Endodermal cell (in vitro differentiated cells): ENCODE results near the gene VGLL2. TPM values are rescaled to one million over a fixed set of nuclear protein-coding genes. Genes with fewer than 3 reads are reported as not detected.

Experiments used
- DNase-seq: peaks from one replicate; pipeline ENCODE4 v3.0.0-alpha.2; 2017
- H3K27ac ChIP-seq: 2 replicates; pipeline ENCODE4 v1.5.1; 2013; ENCODE audit warnings: mild to moderate bottlenecking, low read depth, low read length, moderate library complexity
- H3K27me3 ChIP-seq: 2 replicates; pipeline ENCODE4 v1.6.1; 2013; ENCODE audit warnings: mild to moderate bottlenecking, low read length, moderate library complexity; ENCODE audit not compliant: insufficient read depth, control insufficient read depth, poor library complexity, severe bottlenecking
- H3K36me3 ChIP-seq: 2 replicates; pipeline ENCODE4 v1.7.0; 2013; ENCODE audit warnings: mild to moderate bottlenecking, low read length, moderate library complexity; ENCODE audit not compliant: control insufficient read depth, insufficient read depth
- H3K4me1 ChIP-seq: one replicate; pipeline ENCODE4 v1.7.0; 2013; ENCODE audit warnings: low read length; ENCODE audit not compliant: control insufficient read depth, insufficient read depth
- H3K4me3 ChIP-seq: 2 replicates; pipeline ENCODE4 v1.5.1; 2013; ENCODE audit warnings: mild to moderate bottlenecking, low read length, moderate library complexity
- H3K9ac ChIP-seq: 2 replicates; pipeline ENCODE4 v1.6.1; 2013; ENCODE audit warnings: mild to moderate bottlenecking, low read length, moderate library complexity; ENCODE audit not compliant: poor library complexity, severe bottlenecking; ENCODE audit errors: extremely low read depth
- H3K9me3 ChIP-seq: 2 replicates; pipeline ENCODE4 v1.6.1; 2013; ENCODE audit warnings: mild to moderate bottlenecking, low read length, moderate library complexity; ENCODE audit not compliant: control insufficient read depth
- H3K27ac Mint-ChIP-seq: 2 replicates; pipeline ENCODE4 v1.8.0; 2020; ENCODE audit warnings: mixed read lengths
- H3K27me3 Mint-ChIP-seq: 2 replicates; pipeline ENCODE4 v1.8.0; 2021; ENCODE audit warnings: mild to moderate bottlenecking, mixed read lengths; ENCODE audit not compliant: insufficient read depth
- H3K36me3 Mint-ChIP-seq: 2 replicates; pipeline ENCODE4 v1.8.0; 2020; ENCODE audit warnings: low read depth, mixed read lengths
- H3K4me1 Mint-ChIP-seq: 2 replicates; pipeline ENCODE4 v1.8.0; 2020; ENCODE audit warnings: mixed read lengths
- H3K4me3 Mint-ChIP-seq: 2 replicates; pipeline ENCODE4 v1.8.0; 2020; ENCODE audit warnings: mild to moderate bottlenecking, moderate library complexity, mixed read lengths
- H3K9me3 Mint-ChIP-seq: 2 replicates; pipeline ENCODE4 v1.8.0; 2020; ENCODE audit warnings: mild to moderate bottlenecking, mixed read lengths
- WGBS, 2 experiments: methylation state at CpG; one replicate each; pipeline versions ENCODE4 v1.1.5 to v1.1.7; 2013; ENCODE audit warnings: missing lambda C conversion rate in 2 of 2, mixed read lengths in 1 of 2; ENCODE audit not compliant: insufficient coverage in 1 of 2, insufficient read length in 1 of 2; 5-methylcytosine and 5-hydroxymethylcytosine counted together
- total RNA-seq, 2 donors: library from RNA; stranded (reverse); fragmentation: NEBNext Ultra II Directional in 1 of 2; extraction: Animal tissue kit (Norgen Biotek cat#: 25700) in 1 of 2; gene quantifications; 2 replicates in 1 of 2; 3 replicates in 1 of 2; pipeline ENCODE4 v1.2.1, GENCODE V29; 2021
- TF ChIP-seq, protein P1 (sequence below): fragments of 200-600 bp; sonication (generic); conservative IDR thresholded peaks from 2 replicates; pipeline ENCODE4 v1.5.0; 2021; ENCODE audit warnings: antibody characterized with exemption, mild to moderate bottlenecking

The VGLL2 gene
- total RNA-seq, 2 donors from 2014 or later: 0.15 TPM; not detected in 1

DNA sequence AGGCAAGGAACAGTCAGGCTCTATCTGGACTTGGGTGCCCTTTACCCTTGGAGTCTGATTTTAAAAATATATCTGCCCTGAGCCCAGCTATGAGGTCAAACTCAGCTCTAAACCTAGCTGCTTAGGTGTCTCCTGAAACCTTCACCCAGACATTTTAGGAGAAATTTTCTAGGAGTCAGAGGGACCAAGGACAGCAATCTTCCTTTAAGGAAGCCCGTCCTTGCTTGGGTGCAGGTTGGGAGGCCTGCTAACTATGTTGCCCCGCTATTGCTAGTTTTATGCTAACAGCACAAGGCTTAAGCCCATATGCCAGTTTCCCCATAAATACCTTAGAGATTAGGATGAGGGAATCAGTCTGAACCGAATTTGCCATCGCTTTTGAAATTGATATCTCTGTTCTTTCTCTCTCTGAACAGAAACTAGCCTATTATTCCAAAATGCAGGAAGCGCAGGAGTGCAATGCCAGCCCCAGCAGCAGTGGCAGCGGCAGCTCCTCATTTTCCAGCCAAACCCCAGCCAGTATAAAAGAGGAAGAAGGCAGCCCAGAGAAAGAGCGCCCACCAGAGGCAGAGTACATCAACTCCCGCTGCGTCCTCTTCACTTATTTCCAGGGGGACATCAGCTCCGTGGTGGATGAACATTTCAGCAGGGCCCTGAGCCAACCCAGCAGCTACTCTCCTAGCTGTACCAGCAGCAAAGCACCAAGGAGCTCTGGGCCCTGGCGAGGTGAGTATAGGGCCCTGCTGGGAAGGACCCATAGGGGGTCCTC is 2.6 kb downstream of the VGLL2 start:
- Histone ChIP-seq H3K4me3 (no peak overlapping the region), H3K9ac (no peak overlapping the region), H3K27me3 (peaks cover 99% of the 10 kb centered on the region), H3K36me3 (no peaks in the 10 kb centered on the region), H3K27ac (no peak overlapping the region), H3K9me3 (no peaks in the 10 kb centered on the region), H3K4me1 (no peaks in the 10 kb centered on the region)
- Mint-ChIP-seq H3K4me1 (peaks cover 18% of the 10 kb centered on the region), H3K36me3 (no peaks in the 10 kb centered on the region), H3K9me3 (no peaks in the 10 kb centered on the region), H3K27ac (no peak overlapping the region), H3K27me3 (peaks cover 97% of the 10 kb centered on the region), H3K4me3 (no peak overlapping the region)
- peak; percentile 90 for DNase-seq
- TF ChIP-seq, protein P1, sequence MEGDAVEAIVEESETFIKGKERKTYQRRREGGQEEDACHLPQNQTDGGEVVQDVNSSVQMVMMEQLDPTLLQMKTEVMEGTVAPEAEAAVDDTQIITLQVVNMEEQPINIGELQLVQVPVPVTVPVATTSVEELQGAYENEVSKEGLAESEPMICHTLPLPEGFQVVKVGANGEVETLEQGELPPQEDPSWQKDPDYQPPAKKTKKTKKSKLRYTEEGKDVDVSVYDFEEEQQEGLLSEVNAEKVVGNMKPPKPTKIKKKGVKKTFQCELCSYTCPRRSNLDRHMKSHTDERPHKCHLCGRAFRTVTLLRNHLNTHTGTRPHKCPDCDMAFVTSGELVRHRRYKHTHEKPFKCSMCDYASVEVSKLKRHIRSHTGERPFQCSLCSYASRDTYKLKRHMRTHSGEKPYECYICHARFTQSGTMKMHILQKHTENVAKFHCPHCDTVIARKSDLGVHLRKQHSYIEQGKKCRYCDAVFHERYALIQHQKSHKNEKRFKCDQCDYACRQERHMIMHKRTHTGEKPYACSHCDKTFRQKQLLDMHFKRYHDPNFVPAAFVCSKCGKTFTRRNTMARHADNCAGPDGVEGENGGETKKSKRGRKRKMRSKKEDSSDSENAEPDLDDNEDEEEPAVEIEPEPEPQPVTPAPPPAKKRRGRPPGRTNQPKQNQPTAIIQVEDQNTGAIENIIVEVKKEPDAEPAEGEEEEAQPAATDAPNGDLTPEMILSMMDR: peak; percentile 85
- 17 to 18% methylated on average over 6 to 11 of the region's 11 CpGs for WGBS, 2 experiments

DNA sequence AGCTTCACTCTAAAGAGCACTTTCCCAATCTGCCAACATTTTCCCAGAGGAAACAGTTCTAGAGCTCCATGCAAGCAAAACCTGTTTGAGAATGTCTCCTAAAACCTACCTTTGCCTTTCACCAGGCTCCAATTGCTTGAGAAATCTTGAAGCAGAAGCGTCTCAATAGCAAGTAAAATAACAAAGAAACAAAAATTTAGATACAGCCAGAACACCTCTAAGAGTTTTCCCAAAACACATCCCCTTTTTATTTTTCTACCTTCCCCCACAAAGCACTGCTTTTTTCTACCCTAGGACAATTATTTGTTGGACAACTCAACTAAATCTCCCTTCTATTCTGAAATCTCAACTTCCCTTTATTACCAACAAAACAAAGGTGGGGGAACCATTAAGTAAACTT is 3.6 kb downstream of the VGLL2 start:
- H3K4me1 ChIP-seq: no peaks in the 10 kb centered on the region
- peaks cover 18% of the 10 kb centered on the region for H3K4me1 Mint-ChIP-seq
- no peak overlapping the region for H3K9ac ChIP-seq
- TF ChIP-seq, protein P1: no peak
- no peak for DNase-seq
- H3K36me3 Mint-ChIP-seq: no peaks in the 10 kb centered on the region
- peaks cover 96% of the 10 kb centered on the region for H3K27me3 Mint-ChIP-seq
- no peaks in the 10 kb centered on the region for H3K36me3 ChIP-seq
- H3K27ac Mint-ChIP-seq: no peak overlapping the region
- WGBS, 2 experiments: 49% methylated on average over 1 of the region's 1 CpG; no CpG with 5 or more reads in 1 of the 2 experiments
- H3K9me3 ChIP-seq: no peaks in the 10 kb centered on the region
- H3K9me3 Mint-ChIP-seq: no peaks in the 10 kb centered on the region
- peaks cover 99% of the 10 kb centered on the region for H3K27me3 ChIP-seq
- no peak overlapping the region for H3K4me3 ChIP-seq
- no peak overlapping the region for H3K27ac ChIP-seq
- no peak overlapping the region for H3K4me3 Mint-ChIP-seq

DNA sequence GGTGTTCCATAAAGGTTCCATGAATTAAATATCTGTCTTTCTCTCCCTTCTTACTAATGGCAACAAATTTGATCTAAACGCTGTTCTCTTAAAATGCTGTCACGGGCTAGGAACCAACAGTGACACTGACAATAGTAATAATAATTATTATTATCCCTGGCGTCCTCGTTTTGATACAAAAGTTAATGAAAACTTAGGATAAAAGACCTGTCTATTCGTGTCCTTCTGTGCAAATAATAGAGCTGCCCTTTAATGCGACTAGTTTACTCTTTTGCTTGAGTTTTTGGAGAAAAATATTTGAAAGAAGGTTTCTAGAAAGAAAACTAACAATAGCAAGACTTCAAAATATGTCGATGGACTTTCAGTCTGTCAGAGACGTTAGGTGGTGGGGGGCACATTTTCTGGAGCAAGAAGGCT is 4.3 kb downstream of the VGLL2 start:
- Mint-ChIP-seq H3K27ac (no peak overlapping the region), H3K9me3 (no peaks in the 10 kb centered on the region), H3K4me3 (peak overlapping the region; percentile 54), H3K36me3 (no peaks in the 10 kb centered on the region), H3K27me3 (peaks cover 96% of the 10 kb centered on the region), H3K4me1 (peaks cover 15% of the 10 kb centered on the region)
- Histone ChIP-seq H3K9ac (no peak overlapping the region), H3K36me3 (no peaks in the 10 kb centered on the region), H3K4me3 (peak overlapping the region; percentile 76), H3K27me3 (peaks cover 99% of the 10 kb centered on the region), H3K4me1 (no peaks in the 10 kb centered on the region), H3K27ac (no peak overlapping the region), H3K9me3 (no peaks in the 10 kb centered on the region)
- WGBS, 2 experiments: 16 to 32% methylated on average over 3 to 8 of the region's 8 CpGs
- no peak for DNase-seq
- TF ChIP-seq, protein P1: no peak
